ENCODE results near the gene ATP6AP2. TPM values are rescaled to one million over a fixed set of nuclear protein-coding genes. Genes with fewer than 3 reads are reported as not detected.

The ATP6AP2 gene
- total RNA-seq, 1 experiment from 2014 or later: 77.6 TPM

- Histone ChIP-seq H3K36me3 (ENCODE audit: low read depth, low read length) (no peaks in the 10 kb centered on the region), H3K4me2 (ENCODE audit: low read length) (no peak overlapping the region), H3K4me3 (ENCODE audit: low read length) (no peak overlapping the region), H3K9me3 (ENCODE audit: low read length) (no peaks in the 10 kb centered on the region), H4K20me1 (ENCODE audit: low read length) (no peaks in the 10 kb centered on the region), H3K9me2 (replicated peaks; ENCODE audit: low read length) (no peaks in the 10 kb centered on the region), H3K79me2 (ENCODE audit: low read length) (peaks cover 2% of the 10 kb centered on the region), H3K27me3 (ENCODE audit: low read length) (no peaks in the 10 kb centered on the region), H3K27ac (ENCODE audit: low read length) (no peak overlapping the region), H3K4me1 (ENCODE audit: insufficient read depth, low read length) (no peaks in the 10 kb centered on the region; the same call in 1 of the 2 replicates), H3F3A (ENCODE audit: low read length, unreplicated experiment) (no peaks in the 10 kb centered on the region), H2AFZ (ENCODE audit: low read length) (no peak overlapping the region), H3K9ac (ENCODE audit: low read length) (no peak overlapping the region)
- BruUV-seq (replicated peaks): no TSS peak
- intact Hi-C loops (cut with micrococcal nuclease): no loop called here
- TF ChIP-seq CTCF (conservative IDR thresholded peaks at IDR 0.05; ENCODE audit: low read depth, low read length) (no peak), EZH2phosphoT487 (IDR thresholded peaks at IDR 0.05; ENCODE audit: borderline replicate concordance, low read length) (no peak), EZH2 (IDR thresholded peaks at IDR 0.05; ENCODE audit: low read length, unreplicated experiment) (no peak)
- no peak for ATAC-seq
- POLR2A ChIA-PET (ENCODE audit: unreplicated experiment): no interaction called here
- CTCF ChIA-PET: no interaction called here
- no peak for DNase-seq
Observed at GRCh38 chrX:40576291-40576690, 4.5 kb upstream of the ATP6AP2 start.

GRCh38 chrX:40578039-40578695 lies 2.6 kb upstream of the ATP6AP2 start:
- DNase-seq: no peak
- ChIA-PET CTCF (no interaction called here), POLR2A (ENCODE audit: unreplicated experiment) (no interaction called here)
- Histone ChIP-seq H3K4me2 (ENCODE audit: low read length) (no peak overlapping the region), H3K27me3 (ENCODE audit: low read length) (no peaks in the 10 kb centered on the region), H3K27ac (ENCODE audit: low read length) (no peak overlapping the region), H3K4me1 (ENCODE audit: insufficient read depth, low read length) (no peaks in the 10 kb centered on the region; the same call in 1 of the 2 replicates), H3K4me3 (ENCODE audit: low read length) (no peak overlapping the region), H3K36me3 (ENCODE audit: low read depth, low read length) (no peaks in the 10 kb centered on the region), H3K79me2 (ENCODE audit: low read length) (peaks cover 21% of the 10 kb centered on the region), H3K9me3 (ENCODE audit: low read length) (no peaks in the 10 kb centered on the region), H3K9ac (ENCODE audit: low read length) (no peak overlapping the region), H3F3A (ENCODE audit: low read length, unreplicated experiment) (no peaks in the 10 kb centered on the region), H2AFZ (ENCODE audit: low read length) (no peak overlapping the region), H4K20me1 (ENCODE audit: low read length) (no peaks in the 10 kb centered on the region), H3K9me2 (replicated peaks; ENCODE audit: low read length) (no peaks in the 10 kb centered on the region)
- intact Hi-C loops (cut with micrococcal nuclease): no loop called here
- TF ChIP-seq EZH2 (IDR thresholded peaks at IDR 0.05; ENCODE audit: low read length, unreplicated experiment) (no peak), EZH2phosphoT487 (IDR thresholded peaks at IDR 0.05; ENCODE audit: borderline replicate concordance, low read length) (no peak), CTCF (conservative IDR thresholded peaks at IDR 0.05; ENCODE audit: low read depth, low read length) (no peak)
- BruUV-seq (replicated peaks): no TSS peak
- no peak for ATAC-seq

- Histone ChIP-seq H3K27me3 (ENCODE audit: low read length) (no peaks in the 10 kb centered on the region), H3K36me3 (ENCODE audit: low read depth, low read length) (no peaks in the 10 kb centered on the region), H3K9me3 (ENCODE audit: low read length) (no peaks in the 10 kb centered on the region), H3K4me1 (ENCODE audit: insufficient read depth, low read length) (no peaks in the 10 kb centered on the region; the same call in 1 of the 2 replicates), H2AFZ (ENCODE audit: low read length) (no peak overlapping the region), H3K27ac (ENCODE audit: low read length) (no peak overlapping the region), H3K4me3 (ENCODE audit: low read length) (no peak overlapping the region), H3K9me2 (replicated peaks; ENCODE audit: low read length) (no peaks in the 10 kb centered on the region), H3F3A (ENCODE audit: low read length, unreplicated experiment) (no peaks in the 10 kb centered on the region), H3K9ac (ENCODE audit: low read length) (no peak overlapping the region), H3K4me2 (ENCODE audit: low read length) (no peak overlapping the region), H4K20me1 (ENCODE audit: low read length) (no peaks in the 10 kb centered on the region), H3K79me2 (ENCODE audit: low read length) (peaks cover 30% of the 10 kb centered on the region)
- no TSS peak for BruUV-seq (replicated peaks)
- ATAC-seq (no peak), DNase-seq (no peak)
- POLR2A ChIA-PET (ENCODE audit: unreplicated experiment): no interaction called here
- intact Hi-C loops (cut with micrococcal nuclease): no loop called here
- CTCF ChIA-PET: no interaction called here
- TF ChIP-seq EZH2 (IDR thresholded peaks at IDR 0.05; ENCODE audit: low read length, unreplicated experiment) (no peak), EZH2phosphoT487 (IDR thresholded peaks at IDR 0.05; ENCODE audit: borderline replicate concordance, low read length) (no peak), CTCF (conservative IDR thresholded peaks at IDR 0.05; ENCODE audit: low read depth, low read length) (no peak)
Observed at GRCh38 chrX:40579141-40579540, 1.6 kb upstream of the ATP6AP2 start.

All from PC-3 (cell line).